GM12878 (cell line): ENCODE measurements around the gene SERPINB5.

Experiments
- CTCF ChIP-seq, 3 experiments: IDR thresholded peaks in 2 of 3; conservative IDR thresholded peaks in 1 of 3; 2 replicates each; pipeline ENCODE4 v1.5.1; 2011; ENCODE audit warnings: low read depth in 3 of 3, low read length in 3 of 3, mild to moderate bottlenecking in 3 of 3, control low read depth in 2 of 3, moderate library complexity in 2 of 3, inconsistent platforms in 1 of 3, mixed read lengths in 1 of 3; ENCODE audit not compliant: control insufficient read depth in 2 of 3, insufficient read depth in 1 of 3; ENCODE audit errors: extremely low read depth in 1 of 3
- EP300 ChIP-seq, 2 experiments: fragments of 150-350 bp in 1 of 2; IDR thresholded peaks; 2 replicates each; pipeline ENCODE4 v1.6.1; 2011 to 2012; ENCODE audit warnings: low read depth in 2 of 2, low read length in 2 of 2, borderline replicate concordance in 1 of 2, improper control_type of control experiment in 1 of 2, inconsistent platforms in 1 of 2; ENCODE audit not compliant: control insufficient read depth in 1 of 2
- EZH2 ChIP-seq: IDR thresholded peaks from 2 replicates; pipeline ENCODE4 v1.6.1; 2012; ENCODE audit warnings: low read depth, mild to moderate bottlenecking, control low read depth, inconsistent platforms, low read length, borderline replicate concordance; ENCODE audit not compliant: control insufficient read depth
- FOS ChIP-seq: IDR thresholded peaks from 3 replicates; pipeline ENCODE4 v1.6.1; 2011; ENCODE audit warnings: borderline replicate concordance; ENCODE audit not compliant: insufficient read length; ENCODE audit errors: extremely low read depth
- POLR2A ChIP-seq: IDR thresholded peaks from 2 replicates; pipeline ENCODE4 v1.6.1; 2011; ENCODE audit warnings: low read depth, mild to moderate bottlenecking, low read length
- SRF ChIP-seq, 2 experiments: IDR thresholded peaks; 2 replicates each; pipeline ENCODE4 v1.6.1; 2011; ENCODE audit warnings: low read depth in 2 of 2, low read length in 2 of 2, mild to moderate bottlenecking in 1 of 2, moderate library complexity in 1 of 2

DNA sequence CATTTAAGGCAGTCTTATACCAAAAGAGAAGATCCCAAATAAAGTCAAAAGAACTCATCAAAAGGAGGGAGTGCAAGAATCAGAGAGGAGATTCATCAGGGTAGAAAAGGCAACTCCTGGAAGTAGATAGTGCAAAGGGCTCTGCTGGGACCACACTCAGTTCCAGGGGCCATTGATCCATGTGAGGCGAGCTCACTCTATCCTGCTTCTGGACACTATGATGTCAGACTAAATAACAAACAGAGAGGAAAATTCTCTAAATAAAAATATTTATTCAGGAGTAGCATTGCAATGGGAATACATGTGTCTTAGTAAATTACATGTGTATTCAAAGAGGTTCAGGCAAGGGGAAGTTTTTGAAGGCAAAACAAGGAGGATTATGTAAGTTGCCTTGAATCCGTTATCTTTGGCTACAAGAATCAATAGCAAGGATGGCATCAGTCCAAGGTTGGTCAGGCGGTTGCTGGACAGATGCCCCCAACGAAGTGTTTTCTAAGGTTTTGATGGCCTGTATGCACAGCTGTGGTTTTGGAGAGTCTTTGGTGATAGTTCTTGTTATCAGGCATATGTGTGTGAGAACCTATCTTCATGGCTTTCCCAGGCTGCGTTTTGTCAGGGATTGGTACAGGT, 52.2 kb downstream of the SERPINB5 start:
- TF ChIP-seq SRF (IDR thresholded peaks at IDR 0.05; ENCODE audit: low read depth in 2 of 2, low read length in 2 of 2) (no peak), EP300 (IDR thresholded peaks at IDR 0.05; ENCODE audit: borderline replicate concordance in 1 of 2, control insufficient read depth in 1 of 2, low read depth in 2 of 2, low read length in 2 of 2) (no peak), POLR2A (no peak), CTCF (IDR thresholded peaks at IDR 0.05 in 2 of 3, conservative IDR thresholded peaks at IDR 0.05 in 1 of 3; ENCODE audit: control insufficient read depth in 2 of 3, extremely low read depth in 1 of 3, insufficient read depth in 1 of 3, low read depth in 3 of 3, low read length in 3 of 3) (no peak), EZH2 (no peak), FOS (no peak)
